Heart right ventricle (tissue), 16 donors: ENCODE results near the gene RETN. TPM values are rescaled to one million over a fixed set of nuclear protein-coding genes. Genes with fewer than 3 reads are reported as not detected.

Source experiments
- ATAC-seq, 8 donors: fragments of 200-7000 bp; cut with Tn5 transposase; one replicate each; pipeline ENCODE4 v1.9.1; 2020; ENCODE audit warnings: mild to moderate bottlenecking in 8 of 8, moderate library complexity in 8 of 8, moderate number of reproducible peaks in 1 of 8
- DNase-seq, 2 donors: peaks; one replicate each; pipeline ENCODE4 v3.0.0-alpha.2; 2020
- H3K27ac ChIP-seq, 10 donors: fragments of 200-600 bp; sonication (generic) in 2 of 10; one replicate each; pipeline versions ENCODE4 v1.5.0 to v1.8.0; 2020 to 2022; ENCODE audit warnings: mild to moderate bottlenecking in 3 of 10
- H3K27me3 ChIP-seq, 7 donors: fragments of 200-600 bp; one replicate each; pipeline ENCODE4 v1.8.0; 2021 to 2022; ENCODE audit warnings: mild to moderate bottlenecking in 2 of 7
- H3K36me3 ChIP-seq, 9 donors: fragments of 200-600 bp; sonication (generic) in 1 of 9; one replicate each; pipeline versions ENCODE4 v1.5.0 to v1.8.0; 2020 to 2022; ENCODE audit warnings: mild to moderate bottlenecking in 2 of 9
- H3K4me1 ChIP-seq, 9 donors: fragments of 200-600 bp; sonication (generic) in 1 of 9; one replicate each; pipeline versions ENCODE4 v1.5.0 to v1.8.0; 2020 to 2022; ENCODE audit warnings: mild to moderate bottlenecking in 4 of 9
- H3K4me3 ChIP-seq, 10 donors: fragments of 200-600 bp; sonication (generic) in 2 of 10; one replicate each; pipeline versions ENCODE4 v1.5.0 to v1.8.0; 2020 to 2022; ENCODE audit warnings: mild to moderate bottlenecking in 7 of 10, moderate library complexity in 2 of 10
- H3K9me3 ChIP-seq, 11 donors: fragments of 200-600 bp in 10 of 11; sonication (generic) in 2 of 11; one replicate each; pipeline versions ENCODE4 v1.5.0 to v1.8.0; 2013 to 2022; ENCODE audit warnings: mild to moderate bottlenecking in 2 of 11, control low read depth in 1 of 11, moderate library complexity in 1 of 11
- CTCF ChIP-seq, 9 donors: fragments of 200-600 bp; sonication (generic) in 2 of 9; IDR thresholded peaks; one replicate each; pipeline versions ENCODE4 v1.5.0 to v1.8.0; 2021 to 2022; ENCODE audit warnings: antibody characterized with exemption in 9 of 9, mild to moderate bottlenecking in 5 of 9, moderate library complexity in 1 of 9
- WGBS, 2 donors: extraction: QIAGEN DNeasy Blood & Tissue Kit; methylation state at CpG; one replicate each; pipeline ENCODE4 v1.1.7; 2013; ENCODE audit warnings: inconsistent platforms in 1 of 2; 5-methylcytosine and 5-hydroxymethylcytosine counted together
- intact Hi-C, 10 donors: fragments of 100-400 bp; cut with DNase I; formaldehyde crosslinking; loops; one replicate each; pipeline versions ENCODE4 v1.11.1 to v1.14.2; 2022
- polyA plus RNA-seq, 2 donors: library from polyadenylated mRNA; stranded (reverse); fragments of 200-250 nt; gene quantifications; one replicate each; pipeline ENCODE4 v1.2.3, GENCODE V29; 2013
- total RNA-seq, 10 donors: library from RNA; stranded (reverse); fragmentation: NEBNext Ultra II Directional in 3 of 10; extraction: Animal tissue kit (Norgen Biotek cat#: 25700) in 3 of 10; gene quantifications; one replicate each; pipeline versions ENCODE4 v1.2.1 to v1.2.4, GENCODE V29; 2021 to 2023
- donor health status: Arrhythmogenic right ventricular cardiomyopathy.
- donor health status: ischemic (EF 13 %, LVEDD 7.1; RV severe dilation, severe dysfunction).
- donor health status: healthy with polysubstance abuse.
- donor health status: DM: no; HTN: yes; CAD: no.
- donor health status: DM: no; HTN: no; CAD: no.
- donor health status: ischemic (EF 25% LVEDD 6.9; RV normal size, moderate dysfunction).
- donor health status: ischemic (EF 25% LVEDD 5.7; RV mildly dilated, moderate dysfunction).
- donor health status: healthy.
- donor health status: DM: yes; HTN: yes; CAD: no.
- donor health status: Ischemic cardiomyopathy.
- donor health status: ischemic (EF 35%, LVEDD 5.7; RV mildly dilated, moderate dysfunction).
- donor health status: nonischemic (EF 11% LVEDD 7.7; RV severe dilation, severe dysfunction).
- donor health status: DM: yes; HTN: yes; CAD: no.
- donor health status: PGD.
- donor health status: ischemic (EF 29% LVEDD 5.4; RV normal size, mild dysfunction).
- donor health status: nonischemic (EF 23%, LVEDD 6.1; RV moderate dilation, normal function).

Gene RETN
- total and polyA plus RNA-seq, 12 donors, result 0.51 to 12.6 (median 4.6) TPM; not detected in 8

- intact Hi-C loops, result loop anchor here in 1 of 10 donors (10.0 kb wide), 1 partner anchor 97 kb away; no protein-coding TSS in a partner anchor
- Histone ChIP-seq H3K4me3 (no peak overlapping the region), H3K27ac (no peak overlapping the region), H3K36me3 (no peaks in the 10 kb centered on the region), H3K9me3 (no peaks in the 10 kb centered on the region), H3K4me1 (peaks cover 0 to 5% (median 0%) of the 10 kb centered on the region in 9 donors), H3K27me3 (peaks cover 4 to 70% (median 50%) of the 10 kb centered on the region in 7 donors)
- no peak for TF ChIP-seq CTCF (IDR thresholded peaks at IDR 0.05)
- DNase-seq (no peak), ATAC-seq (no peak)
- WGBS, 2 donors, result 79 to 85% methylated on average over 10 of the region's 10 CpGs
Observed at GRCh38 chr19:7697721-7698287, 29.0 kb downstream of the RETN start.

- 16 to 22% methylated on average over 11 of the region's 11 CpGs for WGBS, 2 donors
- ATAC-seq (no peak), DNase-seq (no peak)
- intact Hi-C loops, result loop anchor here in 1 of 10 donors (10.0 kb wide), 1 partner anchor 96 kb away; no protein-coding TSS in a partner anchor
- H3K36me3 ChIP-seq, result no peaks in the 10 kb centered on the region
- no peaks in the 10 kb centered on the region for H3K9me3 ChIP-seq
- no peak for TF ChIP-seq CTCF (IDR thresholded peaks at IDR 0.05)
- peaks cover 0 to 5% (median 0%) of the 10 kb centered on the region in 9 donors for H3K4me1 ChIP-seq
- H3K27ac ChIP-seq, result no peak overlapping the region
- peaks cover 4 to 76% (median 50%) of the 10 kb centered on the region in 7 donors for H3K27me3 ChIP-seq
- H3K4me3 ChIP-seq, result no peak overlapping the region
Observed at GRCh38 chr19:7698583-7698982, 29.7 kb downstream of the RETN start.

- no peak for TF ChIP-seq CTCF (IDR thresholded peaks at IDR 0.05)
- WGBS, 2 donors, result 35 to 46% methylated on average over 2 of the region's 2 CpGs
- Histone ChIP-seq H3K36me3 (no peaks in the 10 kb centered on the region), H3K27ac (no peak overlapping the region), H3K9me3 (no peaks in the 10 kb centered on the region), H3K27me3 (peaks cover 4 to 80% (median 50%) of the 10 kb centered on the region in 7 donors), H3K4me1 (peaks cover 0 to 5% (median 0%) of the 10 kb centered on the region in 9 donors), H3K4me3 (no peak overlapping the region)
- intact Hi-C loops, result loop anchor here in 1 of 10 donors (10.0 kb wide), 1 partner anchor 96 kb away; no protein-coding TSS in a partner anchor
- no peak for ATAC-seq
- DNase-seq, result no peak
Observed at GRCh38 chr19:7699003-7699402, 30.2 kb downstream of the RETN start.

GRCh38 chr19:7699417-7700401 is 30.9 kb downstream of the RETN start:
- Histone ChIP-seq H3K4me3 (no peak overlapping the region), H3K36me3 (no peaks in the 10 kb centered on the region), H3K27me3 (peaks cover 4 to 87% (median 50%) of the 10 kb centered on the region in 7 donors), H3K4me1 (peaks cover 0 to 8% (median 0%) of the 10 kb centered on the region in 9 donors), H3K9me3 (no peaks in the 10 kb centered on the region), H3K27ac (no peak overlapping the region)
- WGBS, 2 donors, result 54 to 61% methylated on average over 15 of the region's 15 CpGs
- no peak for DNase-seq
- no peak for TF ChIP-seq CTCF (IDR thresholded peaks at IDR 0.05)
- intact Hi-C loops, result loop anchor here in 1 of 10 donors (10.0 kb wide), 1 partner anchor 95 kb away; no protein-coding TSS in a partner anchor
- ATAC-seq, result no peak
